Liver (tissue), 9 donors: ENCODE measurements around the gene CNTLN. TPM values are rescaled to one million over a fixed set of nuclear protein-coding genes. Genes with fewer than 3 reads are reported as not detected.

ENCODE experiments used
- DNase-seq: peaks from one replicate; pipeline ENCODE4 v3.0.0-alpha.2; 2017; ENCODE audit warnings: low spot score
- H3K27ac ChIP-seq, 2 donors: one replicate each; pipeline ENCODE4 v1.7.0; 2013; ENCODE audit warnings: inconsistent platforms in 2 of 2, low read length in 2 of 2, control low read depth in 1 of 2, low read depth in 1 of 2, mild to moderate bottlenecking in 1 of 2
- H3K27me3 ChIP-seq, 4 donors: one replicate each; pipeline versions ENCODE4 v1.6.1 to v1.7.0; 2013; ENCODE audit warnings: low read length in 3 of 4, inconsistent platforms in 1 of 4, mild to moderate bottlenecking in 1 of 4, moderate library complexity in 1 of 4; ENCODE audit not compliant: control insufficient read depth in 4 of 4, insufficient read depth in 4 of 4
- H3K36me3 ChIP-seq, 4 donors: one replicate each; pipeline versions ENCODE4 v1.6.1 to v1.7.0; 2013; ENCODE audit warnings: low read length in 3 of 4, mild to moderate bottlenecking in 3 of 4, low read depth in 1 of 4, moderate library complexity in 1 of 4; ENCODE audit not compliant: control insufficient read depth in 4 of 4, insufficient read depth in 3 of 4
- H3K4me1 ChIP-seq, 4 donors: one replicate each; pipeline versions ENCODE4 v1.6.1 to v1.7.0; 2013; ENCODE audit warnings: low read length in 3 of 4, mild to moderate bottlenecking in 3 of 4, moderate library complexity in 1 of 4; ENCODE audit not compliant: control insufficient read depth in 4 of 4, insufficient read depth in 4 of 4
- H3K4me3 ChIP-seq, 3 donors: one replicate each; pipeline versions ENCODE4 v1.6.1 to v1.7.0; 2013; ENCODE audit warnings: low read length in 3 of 3, control low read depth in 1 of 3, low read depth in 1 of 3, mild to moderate bottlenecking in 1 of 3
- H3K9ac ChIP-seq, 2 donors: one replicate each; pipeline ENCODE4 v1.7.0; 2013; ENCODE audit warnings: low read length in 2 of 2, mild to moderate bottlenecking in 2 of 2, moderate library complexity in 2 of 2, control low read depth in 1 of 2, low read depth in 1 of 2
- H3K9me3 ChIP-seq, 4 donors: one replicate each; pipeline versions ENCODE4 v1.6.1 to v1.7.0; 2013; ENCODE audit warnings: low read length in 3 of 4; ENCODE audit not compliant: control insufficient read depth in 4 of 4
- ATF3 ChIP-seq: IDR thresholded peaks from 2 replicates; pipeline ENCODE4 v1.6.1; 2016; ENCODE audit warnings: antibody characterized with exemption
- CTCF ChIP-seq: fragments of 150-350 bp; IDR thresholded peaks from 2 replicates; pipeline ENCODE4 v1.5.1; 2017; ENCODE audit warnings: improper control_type of control experiment, low read depth, low read length; ENCODE audit not compliant: missing input control
- EGR1 ChIP-seq, 2 donors: IDR thresholded peaks; 2 replicates each; pipeline ENCODE4 v1.6.1; 2016 to 2018; ENCODE audit warnings: antibody characterized with exemption in 2 of 2, low read depth in 2 of 2
- FOXA1 ChIP-seq: IDR thresholded peaks from 2 replicates; pipeline ENCODE4 v1.6.1; 2016; ENCODE audit warnings: antibody characterized with exemption
- FOXA2 ChIP-seq: IDR thresholded peaks from 2 replicates; pipeline ENCODE4 v1.6.1; 2016; ENCODE audit warnings: antibody characterized with exemption
- HNF4A ChIP-seq, 2 donors: conservative IDR thresholded peaks; 2 replicates each; pipeline ENCODE4 v1.6.1; 2016; ENCODE audit warnings: antibody characterized with exemption in 2 of 2, mild to moderate bottlenecking in 2 of 2
- HNF4G ChIP-seq: IDR thresholded peaks from 2 replicates; pipeline ENCODE4 v1.6.1; 2016; ENCODE audit warnings: antibody characterized with exemption
- JUND ChIP-seq, 2 donors: IDR thresholded peaks; 2 replicates each; pipeline ENCODE4 v1.6.1; 2016; ENCODE audit warnings: antibody characterized with exemption in 2 of 2
- RAD21 ChIP-seq, 2 donors: IDR thresholded peaks; 2 replicates each; pipeline ENCODE4 v1.6.1; 2016; ENCODE audit warnings: antibody characterized with exemption in 2 of 2, mild to moderate bottlenecking in 2 of 2
- TAF1 ChIP-seq: conservative IDR thresholded peaks from 2 replicates; pipeline ENCODE4 v1.6.1; 2016; ENCODE audit warnings: antibody characterized with exemption, mild to moderate bottlenecking
- YY1 ChIP-seq: IDR thresholded peaks from 2 replicates; pipeline ENCODE4 v1.6.1; 2016; ENCODE audit warnings: antibody characterized with exemption, mild to moderate bottlenecking
- WGBS: extraction: QIAGEN DNeasy Blood & Tissue Kit; methylation state at CpG from one replicate; pipeline ENCODE4 v1.1.7; 2013; 5-methylcytosine and 5-hydroxymethylcytosine counted together
- polyA plus RNA-seq, 2 donors: library from polyadenylated mRNA; stranded (reverse) in 1 of 2; unstranded in 1 of 2; fragments of 200-250 nt in 1 of 2; fragments of >200 nt in 1 of 2; fragmentation: Nextera tagmentation in 1 of 2; extraction: Ambion mirVana in 1 of 2; gene quantifications; one replicate each; pipeline versions ENCODE4 v1.2.1 to v1.2.3, GENCODE V29; 2013 to 2015
- total RNA-seq, 2 donors: library from RNA; depleted of rRNA; stranded (reverse); fragments of >200 nt; gene quantifications; one replicate each; pipeline ENCODE4 v1.2.3, GENCODE V29; 2014
- TF ChIP-seq, protein P1 (sequence below): IDR thresholded peaks from 2 replicates; pipeline ENCODE4 v1.6.1; 2016; ENCODE audit warnings: antibody characterized with exemption, mild to moderate bottlenecking
- TF ChIP-seq, protein P2 (sequence below): IDR thresholded peaks from 2 replicates; pipeline ENCODE4 v1.6.1; 2016; ENCODE audit warnings: antibody characterized with exemption
- donor health status: healthy.
- donor health status: healthy.
- donor health status: healthy.
- donor health status: healthy.
- donor health status: healthy.

CNTLN gene
- total and polyA plus RNA-seq, 4 donors = 2.8 to 31.4 (median 11.0) TPM

DNA sequence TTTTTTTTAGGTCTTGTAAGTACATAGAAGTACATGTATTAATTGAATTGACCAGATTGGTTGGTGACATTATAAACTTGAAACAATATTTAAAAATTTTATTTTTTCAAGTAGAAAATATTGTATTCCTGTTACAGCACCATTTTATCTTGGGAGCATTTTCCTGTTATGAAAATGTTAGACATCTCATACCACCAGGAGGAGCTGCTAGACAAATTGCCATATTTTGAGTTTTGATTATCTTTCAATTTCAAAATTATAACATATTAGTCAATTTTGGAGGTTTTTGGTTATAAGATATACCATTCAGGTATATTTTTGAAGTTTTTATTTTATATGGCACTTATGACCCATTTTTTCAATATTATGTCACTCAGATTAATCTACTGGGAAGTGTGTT, 84.4 kb downstream of the CNTLN start:
- Histone ChIP-seq H3K27ac (no peak overlapping the region), H3K27me3 (no peaks in the 10 kb centered on the region), H3K9me3 (no peaks in the 10 kb centered on the region), H3K4me1 (peaks cover 0 to 6% (median 0%) of the 10 kb centered on the region in 4 donors), H3K9ac (no peak overlapping the region), H3K36me3 (no peaks in the 10 kb centered on the region), H3K4me3 (no peak overlapping the region)
- no peak for TF ChIP-seq FOXA1
- peak; percentile 49 to 76 for TF ChIP-seq RAD21 (IDR thresholded peaks at IDR 0.05)
- peak; percentile 22 for TF ChIP-seq CTCF
- DNase-seq = no peak

GRCh38 chr9:17222932-17223331, 88.1 kb downstream of the CNTLN start:
- no peak overlapping the region for H3K27ac ChIP-seq
- no peak overlapping the region for H3K4me3 ChIP-seq
- DNase-seq = no peak
- H3K4me1 ChIP-seq = peaks cover 0 to 3% (median 1%) of the 10 kb centered on the region in 4 donors
- H3K27me3 ChIP-seq = no peaks in the 10 kb centered on the region
- 96% methylated on average over 7 of the region's 7 CpGs for WGBS
- no peak overlapping the region for H3K9ac ChIP-seq
- TF ChIP-seq HNF4G (no peak), FOXA1 (no peak), EGR1 (IDR thresholded peaks at IDR 0.05; ENCODE audit: low read depth in 2 of 2) (no peak), HNF4A (conservative IDR thresholded peaks at IDR 0.05) (no peak), CTCF (no peak), TAF1 (no peak), FOXA2 (no peak), ATF3 (no peak), JUND (IDR thresholded peaks at IDR 0.05) (no peak), YY1 (no peak)
- TF ChIP-seq, protein P1, sequence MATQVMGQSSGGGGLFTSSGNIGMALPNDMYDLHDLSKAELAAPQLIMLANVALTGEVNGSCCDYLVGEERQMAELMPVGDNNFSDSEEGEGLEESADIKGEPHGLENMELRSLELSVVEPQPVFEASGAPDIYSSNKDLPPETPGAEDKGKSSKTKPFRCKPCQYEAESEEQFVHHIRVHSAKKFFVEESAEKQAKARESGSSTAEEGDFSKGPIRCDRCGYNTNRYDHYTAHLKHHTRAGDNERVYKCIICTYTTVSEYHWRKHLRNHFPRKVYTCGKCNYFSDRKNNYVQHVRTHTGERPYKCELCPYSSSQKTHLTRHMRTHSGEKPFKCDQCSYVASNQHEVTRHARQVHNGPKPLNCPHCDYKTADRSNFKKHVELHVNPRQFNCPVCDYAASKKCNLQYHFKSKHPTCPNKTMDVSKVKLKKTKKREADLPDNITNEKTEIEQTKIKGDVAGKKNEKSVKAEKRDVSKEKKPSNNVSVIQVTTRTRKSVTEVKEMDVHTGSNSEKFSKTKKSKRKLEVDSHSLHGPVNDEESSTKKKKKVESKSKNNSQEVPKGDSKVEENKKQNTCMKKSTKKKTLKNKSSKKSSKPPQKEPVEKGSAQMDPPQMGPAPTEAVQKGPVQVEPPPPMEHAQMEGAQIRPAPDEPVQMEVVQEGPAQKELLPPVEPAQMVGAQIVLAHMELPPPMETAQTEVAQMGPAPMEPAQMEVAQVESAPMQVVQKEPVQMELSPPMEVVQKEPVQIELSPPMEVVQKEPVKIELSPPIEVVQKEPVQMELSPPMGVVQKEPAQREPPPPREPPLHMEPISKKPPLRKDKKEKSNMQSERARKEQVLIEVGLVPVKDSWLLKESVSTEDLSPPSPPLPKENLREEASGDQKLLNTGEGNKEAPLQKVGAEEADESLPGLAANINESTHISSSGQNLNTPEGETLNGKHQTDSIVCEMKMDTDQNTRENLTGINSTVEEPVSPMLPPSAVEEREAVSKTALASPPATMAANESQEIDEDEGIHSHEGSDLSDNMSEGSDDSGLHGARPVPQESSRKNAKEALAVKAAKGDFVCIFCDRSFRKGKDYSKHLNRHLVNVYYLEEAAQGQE = no peak
- TF ChIP-seq, protein P2, sequence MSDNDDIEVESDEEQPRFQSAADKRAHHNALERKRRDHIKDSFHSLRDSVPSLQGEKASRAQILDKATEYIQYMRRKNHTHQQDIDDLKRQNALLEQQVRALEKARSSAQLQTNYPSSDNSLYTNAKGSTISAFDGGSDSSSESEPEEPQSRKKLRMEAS = no peak
- H3K36me3 ChIP-seq = no peaks in the 10 kb centered on the region
- no peaks in the 10 kb centered on the region for H3K9me3 ChIP-seq
